Activated naive CD8-positive, alpha-beta T cell treated with anti-CD3 and anti-CD28 coated beads, Interleukin-2, amount 50 U/mL, for 16 hours (primary cell): ENCODE data around the gene AGTRAP.

Source experiments
- DNase-seq: peaks from one replicate; pipeline ENCODE4 v3.0.0-alpha.2; 2020; ENCODE audit warnings: low read depth, low spot score

Gene AGTRAP

GRCh38 chr1:11784256-11784992 is 48.5 kb downstream of the AGTRAP start:
- no peak for DNase-seq

DNA sequence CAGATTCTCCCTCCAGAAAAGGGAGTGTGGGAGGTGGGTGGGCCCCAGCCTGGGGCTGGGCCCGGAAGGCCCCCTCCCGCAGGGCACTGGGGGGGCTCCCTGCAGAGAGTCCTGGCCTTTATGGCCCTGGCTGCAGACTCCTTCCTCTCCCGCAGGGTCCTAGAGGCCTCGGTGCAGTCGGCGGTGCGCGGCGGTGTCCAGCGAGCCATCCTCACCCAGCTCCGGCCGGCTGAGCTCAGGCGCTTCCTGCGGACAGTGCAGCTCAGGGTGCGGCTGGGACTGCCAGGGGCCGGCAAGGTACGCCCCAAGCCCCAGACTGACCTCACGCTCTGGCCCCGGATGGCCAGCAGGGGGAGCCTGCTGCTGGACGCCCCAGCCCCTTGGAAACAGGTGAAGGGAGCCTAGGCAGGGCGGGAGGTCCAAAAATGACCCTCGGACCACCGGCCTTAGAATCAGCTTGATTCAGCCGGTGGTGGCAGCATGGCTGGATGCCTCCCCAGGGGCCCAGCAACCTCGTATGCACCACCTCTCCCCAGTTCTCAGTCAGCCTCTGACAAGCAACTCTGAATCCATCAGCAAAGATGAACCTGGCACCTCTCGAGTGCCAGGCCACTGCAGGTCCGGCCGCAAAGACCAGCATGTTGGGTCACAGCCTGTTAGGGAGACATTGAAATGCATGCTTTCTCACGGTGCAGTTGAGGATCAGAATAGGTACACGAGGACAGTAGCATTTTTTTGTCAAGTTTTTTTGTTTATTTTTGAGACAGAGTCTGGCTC is 49.2 kb downstream of the AGTRAP start:
- no peak for DNase-seq

GRCh38 chr1:11786168-11786567 is 50.2 kb downstream of the AGTRAP start:
- no peak for DNase-seq

GRCh38 chr1:11787251-11787803 is 51.4 kb downstream of the AGTRAP start:
- no peak for DNase-seq

DNA sequence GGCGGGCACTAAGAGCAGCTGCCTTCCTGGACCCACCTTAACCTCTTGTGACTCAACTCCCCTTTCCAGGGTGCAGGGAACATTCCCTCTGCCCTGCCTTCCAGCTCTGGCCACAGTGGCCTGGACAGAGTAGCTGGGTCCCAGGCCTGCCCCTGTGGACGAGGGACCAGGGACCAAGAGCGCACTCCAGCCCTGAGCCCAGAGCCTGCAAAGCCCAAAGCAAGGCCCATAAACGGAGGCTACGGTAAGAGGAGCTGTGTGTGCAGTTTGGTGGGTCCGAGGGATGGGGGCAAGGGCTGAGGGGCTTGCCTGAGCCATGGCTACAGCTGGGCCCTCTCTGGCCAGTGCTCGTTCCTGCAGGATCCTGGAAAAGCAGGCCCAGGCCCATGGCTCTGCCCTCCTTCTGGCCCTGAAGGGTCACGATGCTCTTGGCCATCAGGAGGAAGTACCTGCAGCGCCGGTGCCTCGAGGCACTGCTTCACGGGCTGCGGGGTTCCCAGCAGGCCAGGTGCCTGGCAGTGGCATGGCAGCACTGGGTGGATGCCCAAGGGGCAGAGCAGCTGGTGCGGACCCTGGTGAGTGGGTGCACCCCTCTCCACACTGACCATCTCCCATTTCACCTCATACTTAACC is 52.0 kb downstream of the AGTRAP start:
- no peak for DNase-seq

- no peak for DNase-seq
Measured at GRCh38 chr1:11788549-11789053, 52.7 kb downstream of the AGTRAP start.

DNA sequence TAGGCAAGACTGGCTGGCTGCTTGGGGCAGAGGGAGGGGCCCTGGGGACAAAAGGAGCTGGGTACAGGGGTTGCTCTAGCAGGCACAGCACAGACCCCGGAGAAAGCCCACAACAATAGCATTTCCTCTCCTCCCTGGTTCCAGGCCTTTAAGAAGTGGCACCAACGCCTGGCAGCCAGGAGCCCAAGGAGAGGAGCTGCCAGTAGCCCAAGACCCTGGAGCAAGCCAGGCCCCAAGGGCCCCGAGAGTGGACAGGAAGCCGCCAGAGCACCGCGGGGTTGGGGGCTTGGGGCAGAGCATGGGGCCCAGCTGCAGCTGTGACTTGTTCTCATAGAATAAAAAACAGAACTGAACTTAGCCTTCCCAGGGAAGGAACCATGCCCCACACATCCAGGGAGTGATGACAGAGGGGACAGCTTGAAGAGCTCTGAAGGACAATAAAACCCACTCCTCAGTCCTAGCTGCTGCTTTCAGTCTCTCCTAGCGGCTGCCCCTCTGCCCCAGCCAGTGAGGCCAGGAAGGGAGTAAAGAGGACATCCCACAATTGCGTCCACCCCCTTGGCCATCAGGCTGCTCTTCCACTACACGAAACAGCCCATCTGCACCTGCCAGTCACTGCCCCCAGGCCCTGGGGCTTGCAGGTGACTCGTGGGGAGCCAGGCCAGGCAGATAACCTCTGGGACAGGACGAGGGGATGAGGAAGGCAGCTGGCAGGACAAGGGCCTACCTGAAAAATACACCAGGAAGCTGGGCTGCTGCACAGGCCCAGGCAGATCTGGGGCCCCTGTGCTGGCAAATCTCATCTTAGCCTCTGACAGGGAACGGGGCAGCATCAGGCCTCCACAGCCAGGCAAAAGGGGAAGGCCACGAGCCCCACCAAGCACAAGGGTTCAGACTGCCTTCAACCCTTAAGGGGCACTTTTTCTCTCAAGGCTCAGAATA is 53.5 kb downstream of the AGTRAP start:
- no peak for DNase-seq

GRCh38 chr1:11790101-11790879 is 54.4 kb downstream of the AGTRAP start:
- DNase-seq, result no peak

DNA sequence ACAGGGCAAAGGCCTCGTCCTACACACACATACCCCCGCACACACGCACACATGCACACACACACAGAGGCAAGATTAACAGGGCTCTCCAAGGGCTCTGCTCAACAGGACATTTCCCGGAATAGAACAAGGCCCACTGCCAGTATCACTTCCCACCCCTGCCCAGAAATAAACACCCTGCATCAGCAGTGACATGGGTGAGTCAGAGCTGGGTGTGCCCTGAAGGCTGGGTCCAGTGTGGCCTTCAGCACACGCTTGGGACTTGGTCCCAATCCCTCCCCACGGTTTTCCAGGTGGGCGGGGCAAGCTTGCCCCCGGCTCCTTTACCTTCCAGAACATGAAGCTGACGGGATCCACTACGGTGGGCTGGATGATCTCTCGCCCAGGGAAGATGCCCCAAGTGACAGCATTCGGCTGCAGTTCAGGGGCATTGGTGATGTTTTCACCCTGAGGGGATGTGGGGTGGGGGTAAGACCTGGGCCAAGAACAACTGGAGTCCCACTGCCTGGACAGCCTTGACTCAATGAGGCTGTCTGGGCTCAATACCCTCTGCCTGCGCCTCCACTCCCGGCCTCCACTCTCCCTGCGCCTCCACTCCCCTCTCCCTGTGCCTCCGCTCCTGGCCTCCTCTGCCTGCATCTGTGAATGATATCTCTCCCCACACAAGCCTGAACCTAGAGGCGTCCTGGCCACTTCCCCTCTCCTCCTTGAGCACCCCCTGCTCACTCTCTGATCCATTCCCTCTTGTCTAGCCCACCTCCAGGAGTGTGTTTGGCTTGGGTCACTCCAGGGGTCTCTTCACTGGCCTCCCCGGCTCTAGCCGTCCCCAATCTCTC is 55.2 kb downstream of the AGTRAP start:
- DNase-seq, result no peak

DNA sequence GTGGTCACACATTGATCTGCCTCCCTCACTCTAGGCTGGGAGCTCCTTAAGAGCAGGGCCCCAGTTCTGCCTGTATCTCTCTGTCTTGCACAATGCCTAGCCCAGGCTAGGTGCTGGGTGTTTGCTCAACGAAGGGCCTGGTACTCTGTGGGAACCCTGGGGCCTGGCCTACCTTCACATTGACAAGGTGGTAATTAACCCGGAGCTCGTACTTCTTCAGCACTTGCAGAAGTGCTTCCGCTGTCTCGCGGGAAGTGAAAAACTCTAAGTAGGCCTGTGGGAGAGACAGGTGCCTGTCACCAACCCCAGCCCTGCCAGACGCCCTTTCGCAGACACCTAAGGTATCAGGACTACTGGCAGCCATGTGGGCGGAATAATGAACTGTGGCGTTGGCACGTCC is 56.2 kb downstream of the AGTRAP start:
- DNase-seq, result no peak

DNA sequence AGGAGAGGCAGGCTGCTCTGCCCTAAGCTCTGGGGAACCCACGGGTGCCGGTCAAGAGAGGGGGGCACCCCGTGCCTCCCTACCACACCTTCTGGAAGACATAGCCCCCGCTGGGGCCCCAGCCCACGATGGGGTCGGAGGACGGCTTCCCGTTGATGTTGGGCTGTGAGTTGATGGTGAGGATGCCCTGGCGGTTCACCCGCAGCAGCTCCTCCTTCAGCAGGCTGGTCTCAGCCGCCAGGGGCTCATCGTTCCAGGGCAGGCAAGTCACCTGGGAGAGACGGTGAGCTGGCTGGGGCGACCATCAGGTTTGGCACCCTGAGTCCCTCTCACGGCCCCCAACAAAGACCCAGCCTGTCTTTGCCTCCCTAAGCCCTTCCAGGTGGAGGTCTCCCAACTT is 57.9 kb downstream of the AGTRAP start:
- no peak for DNase-seq

- DNase-seq, result no peak
Measured at GRCh38 chr1:11794446-11795237, 58.7 kb downstream of the AGTRAP start.

GRCh38 chr1:11795238-11795890 is 59.4 kb downstream of the AGTRAP start:
- DNase-seq, result no peak

DNA sequence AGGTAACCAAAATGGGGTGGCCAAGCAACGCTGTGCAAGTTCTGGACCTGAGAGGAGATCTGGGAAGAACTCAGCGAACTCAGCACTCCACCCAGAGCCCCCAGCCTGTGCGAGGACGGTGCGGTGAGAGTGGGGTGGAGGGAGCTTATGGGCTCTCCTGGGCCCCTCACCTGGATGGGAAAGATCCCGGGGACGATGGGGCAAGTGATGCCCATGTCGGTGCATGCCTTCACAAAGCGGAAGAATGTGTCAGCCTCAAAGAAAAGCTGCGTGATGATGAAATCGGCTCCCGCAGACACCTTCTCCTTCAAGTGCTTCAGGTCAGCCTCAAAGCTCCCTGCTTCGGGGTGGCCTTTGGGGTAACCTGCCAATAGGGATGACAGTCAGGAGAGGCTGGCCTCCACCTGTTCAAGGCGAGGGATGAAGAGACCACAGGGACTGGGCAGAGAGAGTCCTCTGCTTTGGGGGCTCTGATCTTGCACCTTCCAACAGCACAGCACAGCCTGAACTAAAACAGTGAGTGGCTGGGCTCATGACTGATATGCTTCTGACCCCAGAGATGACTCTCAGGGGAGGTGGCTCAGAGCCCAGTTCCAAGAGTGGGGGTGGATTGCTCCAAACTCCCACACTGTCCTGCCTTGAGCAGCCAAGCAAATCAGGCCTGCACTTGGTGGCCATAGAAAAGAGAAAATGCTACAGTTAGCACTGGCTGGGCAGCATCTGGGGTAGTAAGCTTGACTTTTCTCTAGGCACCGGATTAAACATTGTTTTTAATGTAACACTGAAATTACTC is 60.3 kb downstream of the AGTRAP start:
- DNase-seq, result no peak

- DNase-seq, result no peak
Measured at GRCh38 chr1:11797525-11798216, 61.7 kb downstream of the AGTRAP start.

- no peak for DNase-seq
Measured at GRCh38 chr1:11799099-11799498, 63.2 kb downstream of the AGTRAP start.

- no peak for DNase-seq
Measured at GRCh38 chr1:11799896-11800295, 64.0 kb downstream of the AGTRAP start.
